Measurements from ENCODE around the gene DSCAML1. TPM values are rescaled to one million over a fixed set of nuclear protein-coding genes. Genes with fewer than 3 reads are reported as not detected.
"Not testable (repeated sequence)": the region's sequence is repeated elsewhere in the genome, so short reads cannot be mapped to it uniquely, and the experiment has no call there.

DSCAML1 gene
- total and polyA plus RNA-seq, 12 donors, result 0.16 to 1.5 (median 0.57) TPM

DNA sequence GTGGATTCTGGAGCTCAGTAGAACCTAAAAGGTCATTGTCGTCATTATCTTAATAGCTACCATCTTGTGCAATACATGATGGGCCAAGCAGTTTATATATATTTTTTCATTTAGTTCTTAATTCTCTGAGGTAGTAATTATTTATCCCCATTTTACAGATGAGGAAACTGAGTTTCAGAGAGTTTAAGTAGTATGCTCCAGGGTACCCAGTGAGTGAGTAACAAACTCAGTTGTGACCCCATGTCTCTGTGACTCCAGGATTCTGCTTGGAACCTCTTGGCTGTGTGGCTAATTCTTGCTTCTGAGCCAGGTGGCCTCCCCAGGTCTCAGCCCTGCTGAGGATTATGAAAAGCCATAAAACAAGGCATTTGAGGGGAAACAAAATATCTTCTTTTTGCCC lies 386.8 kb downstream of the DSCAML1 start:
- Histone ChIP-seq H3K9me3 (peaks cover 0 to 13% (median 4%) of the 10 kb centered on the region in 11 donors), H3K27ac (no peak overlapping the region), H3K4me1 (no peaks in the 10 kb centered on the region), H3K36me3 (peaks cover 0 to 72% (median 12%) of the 10 kb centered on the region in 9 donors), H3K4me3 (no peak overlapping the region), H3K27me3 (no peaks in the 10 kb centered on the region)
- DNase-seq, result no peak
- ATAC-seq, result no peak
- TF ChIP-seq, protein P1, sequence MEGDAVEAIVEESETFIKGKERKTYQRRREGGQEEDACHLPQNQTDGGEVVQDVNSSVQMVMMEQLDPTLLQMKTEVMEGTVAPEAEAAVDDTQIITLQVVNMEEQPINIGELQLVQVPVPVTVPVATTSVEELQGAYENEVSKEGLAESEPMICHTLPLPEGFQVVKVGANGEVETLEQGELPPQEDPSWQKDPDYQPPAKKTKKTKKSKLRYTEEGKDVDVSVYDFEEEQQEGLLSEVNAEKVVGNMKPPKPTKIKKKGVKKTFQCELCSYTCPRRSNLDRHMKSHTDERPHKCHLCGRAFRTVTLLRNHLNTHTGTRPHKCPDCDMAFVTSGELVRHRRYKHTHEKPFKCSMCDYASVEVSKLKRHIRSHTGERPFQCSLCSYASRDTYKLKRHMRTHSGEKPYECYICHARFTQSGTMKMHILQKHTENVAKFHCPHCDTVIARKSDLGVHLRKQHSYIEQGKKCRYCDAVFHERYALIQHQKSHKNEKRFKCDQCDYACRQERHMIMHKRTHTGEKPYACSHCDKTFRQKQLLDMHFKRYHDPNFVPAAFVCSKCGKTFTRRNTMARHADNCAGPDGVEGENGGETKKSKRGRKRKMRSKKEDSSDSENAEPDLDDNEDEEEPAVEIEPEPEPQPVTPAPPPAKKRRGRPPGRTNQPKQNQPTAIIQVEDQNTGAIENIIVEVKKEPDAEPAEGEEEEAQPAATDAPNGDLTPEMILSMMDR (IDR thresholded peaks at IDR 0.05), result no peak
- intact Hi-C loops (cut with DNase I), result no loop called here
- WGBS, 2 donors, result 93 to 98% methylated on average over 1 of the region's 1 CpG

DNA sequence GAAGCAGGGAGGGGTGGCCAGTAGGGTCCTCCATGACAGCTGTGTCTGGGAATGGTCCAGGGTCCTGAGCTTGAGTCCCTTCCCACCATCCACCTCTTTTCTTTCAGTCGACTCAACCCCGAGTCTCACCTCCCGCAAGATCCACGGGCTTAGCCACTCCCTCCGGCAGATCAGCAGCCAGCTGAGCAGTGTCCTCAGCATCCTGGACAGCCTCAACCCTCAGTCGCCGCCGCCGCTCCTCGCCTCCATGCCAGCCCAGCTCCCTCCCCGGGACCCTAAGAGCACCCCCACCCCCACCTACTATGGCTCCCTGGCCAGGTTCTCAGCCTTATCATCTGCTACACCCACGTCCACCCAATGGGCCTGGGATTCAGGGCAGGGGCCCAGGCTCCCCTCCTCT lies 387.5 kb downstream of the DSCAML1 start:
- DNase-seq (no peak), ATAC-seq (no peak)
- TF ChIP-seq, protein P1 (IDR thresholded peaks at IDR 0.05), result no peak
- H3K27ac ChIP-seq, result no peak overlapping the region
- WGBS, 2 donors, result 92 to 94% methylated on average over 12 of the region's 12 CpGs
- peaks cover 0 to 79% (median 17%) of the 10 kb centered on the region in 9 donors for H3K36me3 ChIP-seq
- intact Hi-C loops (cut with DNase I), result no loop called here
- no peak overlapping the region for H3K4me3 ChIP-seq
- H3K4me1 ChIP-seq, result no peaks in the 10 kb centered on the region
- H3K9me3 ChIP-seq, result peaks cover 0 to 17% (median 4%) of the 10 kb centered on the region in 11 donors
- H3K27me3 ChIP-seq, result no peaks in the 10 kb centered on the region

DNA sequence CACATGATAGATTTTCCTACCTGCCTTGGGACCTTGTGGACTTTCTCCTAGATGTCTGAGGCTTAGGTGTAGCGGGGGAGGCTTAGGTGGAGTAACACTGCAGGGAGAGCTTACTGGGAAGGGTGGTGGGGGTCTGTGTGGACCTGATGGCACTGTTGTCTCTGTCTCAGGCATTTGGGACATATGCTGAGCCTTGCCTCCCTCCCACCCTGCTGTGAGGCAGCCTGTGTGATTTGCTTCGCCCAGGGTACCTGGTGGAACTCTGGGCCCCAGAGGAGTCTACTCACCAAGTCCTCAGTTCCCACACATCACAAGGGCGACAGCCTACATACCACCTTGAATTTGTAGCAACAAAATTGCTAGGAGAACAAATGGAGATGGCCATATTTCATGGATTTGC lies 388.7 kb downstream of the DSCAML1 start:
- intact Hi-C loops (cut with DNase I), result no loop called here
- WGBS, 2 donors, result 97 to 98% methylated on average over 3 of the region's 3 CpGs
- H3K9me3 ChIP-seq, result peaks cover 0 to 18% (median 4%) of the 10 kb centered on the region in 11 donors
- H3K4me3 ChIP-seq, result no peak overlapping the region
- peaks cover 0 to 90% (median 21%) of the 10 kb centered on the region in 9 donors for H3K36me3 ChIP-seq
- no peaks in the 10 kb centered on the region for H3K27me3 ChIP-seq
- no peaks in the 10 kb centered on the region for H3K4me1 ChIP-seq
- TF ChIP-seq, protein P1 (IDR thresholded peaks at IDR 0.05), result no peak
- no peak overlapping the region for H3K27ac ChIP-seq
- ATAC-seq (no peak), DNase-seq (no peak)

DNA sequence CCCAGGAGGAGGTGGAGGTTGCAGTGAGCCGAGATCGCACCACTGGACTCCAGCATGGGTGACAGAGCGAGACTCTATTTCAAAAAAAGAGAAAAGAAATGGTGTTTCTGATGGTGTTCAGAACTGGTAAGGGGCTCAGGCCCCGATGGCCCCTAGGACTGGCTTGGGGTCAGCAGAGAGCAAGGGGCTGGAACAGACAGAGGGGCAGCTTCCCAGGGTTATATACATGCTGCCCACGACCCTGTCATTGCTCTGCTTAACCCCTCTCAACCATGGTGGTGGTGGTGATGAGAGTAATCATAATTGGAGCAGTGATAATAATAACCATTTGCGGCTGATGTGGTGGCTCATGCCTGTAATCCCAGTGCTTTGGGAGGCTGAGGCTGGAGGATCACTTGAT lies 390.0 kb downstream of the DSCAML1 start:
- intact Hi-C loops (cut with DNase I), result no loop called here
- TF ChIP-seq, protein P1 (IDR thresholded peaks at IDR 0.05), result no peak
- 99% methylated on average over 6 of the region's 6 CpGs for WGBS, 2 donors

DNA sequence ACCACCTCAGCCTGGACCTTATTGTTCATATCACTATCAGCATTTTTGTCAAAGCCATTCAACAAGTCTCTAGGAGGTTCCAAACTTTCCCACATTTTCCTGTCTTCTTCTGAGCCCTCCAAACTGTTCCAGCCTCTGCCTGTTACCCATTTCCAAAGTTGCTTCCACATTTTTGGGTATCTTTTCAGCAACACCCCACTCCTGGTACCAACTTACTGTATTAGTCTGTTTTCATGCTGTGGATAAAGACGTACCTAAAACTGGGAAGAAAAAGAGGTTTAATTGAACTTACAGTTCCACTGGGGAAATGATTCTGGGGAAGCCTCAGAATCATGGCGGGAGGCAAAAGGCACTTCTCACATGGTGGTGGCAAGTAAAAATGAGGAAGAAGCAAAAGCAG lies 391.1 kb downstream of the DSCAML1 start:
- H3K4me3 ChIP-seq; ATAC-seq; DNase-seq; H3K27me3 ChIP-seq; H3K4me1 ChIP-seq; H3K27ac ChIP-seq; intact Hi-C loops (cut with DNase I): not testable (repeated sequence)
- Histone ChIP-seq H3K36me3 (peaks cover 0 to 83% (median 21%) of the 10 kb centered on the region in 9 donors), H3K9me3 (peaks cover 0 to 18% (median 4%) of the 10 kb centered on the region in 11 donors)
- WGBS, 2 donors, result 95 to 99% methylated on average over 2 of the region's 2 CpGs

More for the DNA sequence above, 390.0 kb downstream of the DSCAML1 start:
- H3K27me3 ChIP-seq, result no peaks in the 10 kb centered on the region
- peaks cover 0 to 18% (median 4%) of the 10 kb centered on the region in 11 donors for H3K9me3 ChIP-seq
- ATAC-seq (no peak), DNase-seq (no peak)
- peaks cover 0 to 86% (median 21%) of the 10 kb centered on the region in 9 donors for H3K36me3 ChIP-seq
- no peak overlapping the region for H3K27ac ChIP-seq
- H3K4me3 ChIP-seq, result no peak overlapping the region
- H3K4me1 ChIP-seq, result no peaks in the 10 kb centered on the region

DNA sequence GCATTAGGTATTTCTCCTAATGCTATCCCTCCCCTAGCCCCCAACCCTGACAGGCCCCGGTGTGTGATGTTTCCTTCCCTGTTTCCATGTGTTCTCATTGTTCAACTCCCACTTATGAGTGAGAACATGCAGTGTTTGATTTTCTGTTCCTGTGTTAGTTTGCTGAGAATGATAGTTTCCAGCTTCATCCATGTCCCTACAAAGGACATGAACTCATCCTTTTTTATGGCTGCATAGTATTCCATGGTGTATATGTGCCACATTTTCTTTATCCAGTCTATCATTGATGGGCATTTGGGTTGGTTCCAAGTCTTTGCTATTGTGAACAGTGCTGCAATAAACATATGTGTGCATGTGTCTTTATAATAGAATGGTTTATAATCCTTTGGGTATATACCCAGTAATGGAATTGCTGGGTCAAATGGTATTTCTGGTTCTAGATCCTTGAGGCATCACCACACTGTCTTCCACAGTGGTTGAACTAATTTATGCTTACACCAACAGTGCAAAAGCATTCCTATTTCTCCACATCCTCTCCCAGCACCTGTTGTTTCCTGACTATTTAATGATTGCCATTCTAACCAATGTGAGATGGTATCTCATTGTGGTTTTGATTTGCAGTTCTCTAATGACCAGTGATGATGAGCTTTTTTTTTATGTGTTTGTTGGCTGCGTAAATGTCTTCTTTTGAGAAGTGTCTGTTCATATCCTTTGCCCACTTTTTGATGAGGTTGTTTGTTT lies 397.7 kb downstream of the DSCAML1 start:
- 95 to 100% methylated on average over 2 of the region's 2 CpGs for WGBS, 2 donors
- DNase-seq; intact Hi-C loops (cut with DNase I); H3K4me3 ChIP-seq; H3K4me1 ChIP-seq; H3K27ac ChIP-seq; ATAC-seq; H3K27me3 ChIP-seq: not testable (repeated sequence)
- peaks cover 0 to 16% (median 6%) of the 10 kb centered on the region in 11 donors for H3K9me3 ChIP-seq
- peaks cover 0 to 70% (median 31%) of the 10 kb centered on the region in 9 donors for H3K36me3 ChIP-seq

DNA sequence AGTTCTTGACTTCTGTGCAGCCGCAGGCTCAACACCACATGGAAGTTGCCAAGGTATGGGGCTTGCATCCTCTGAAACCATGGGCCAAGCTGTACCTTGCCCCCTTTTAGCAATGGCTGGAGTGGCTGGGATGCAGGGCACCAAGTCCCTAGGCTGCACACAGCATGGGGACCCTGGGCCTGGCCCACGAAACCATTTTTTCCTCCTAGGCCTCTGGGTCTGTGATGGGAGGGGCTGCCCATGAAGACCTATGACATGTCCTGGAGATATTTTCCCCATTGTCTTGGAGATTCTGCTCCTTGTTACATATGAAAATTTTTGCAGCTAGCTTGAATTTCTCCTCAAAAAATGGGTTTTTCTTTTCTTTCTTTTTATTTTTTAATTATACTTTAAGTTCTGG lies 398.4 kb downstream of the DSCAML1 start:
- H3K4me3 ChIP-seq; H3K4me1 ChIP-seq; H3K27me3 ChIP-seq; intact Hi-C loops (cut with DNase I); H3K27ac ChIP-seq; DNase-seq; ATAC-seq: not testable (repeated sequence)
- Histone ChIP-seq H3K9me3 (peaks cover 0 to 16% (median 6%) of the 10 kb centered on the region in 11 donors), H3K36me3 (peaks cover 0 to 70% (median 37%) of the 10 kb centered on the region in 9 donors)
- WGBS, 2 donors, result 99 to 100% methylated on average over 2 of the region's 2 CpGs

Measured in heart right ventricle (tissue), 16 donors.